Stimulated activated effector memory CD8-positive, alpha-beta T cell treated with anti-CD3 and anti-CD28 coated beads, Interleukin-12 subunit alpha, Interleukin-12 subunit beta, amount 100 ng/mL, for 72 hours (primary cell): Measurements from ENCODE around the gene PTCH2.

Experiments
- ATAC-seq: fragments of 150-1000 bp; cut with Tn5 transposase; 2 replicates; pipeline ENCODE4 v1.10.0; 2021
- DNase-seq, 2 donors: peaks; one replicate each; pipeline ENCODE4 v3.0.0; 2021 to 2022; ENCODE audit warnings: low spot score in 2 of 2
- H3K27ac Mint-ChIP-seq: one replicate; pipeline ENCODE4 v1.8.0; 2022; ENCODE audit warnings: mild to moderate bottlenecking, mixed read lengths
- H3K36me3 Mint-ChIP-seq: one replicate; pipeline ENCODE4 v1.8.0; 2022; ENCODE audit warnings: mild to moderate bottlenecking, mixed read lengths
- H3K4me1 Mint-ChIP-seq: one replicate; pipeline ENCODE4 v1.8.0; 2022; ENCODE audit warnings: mixed read lengths
- H3K4me3 Mint-ChIP-seq: one replicate; pipeline ENCODE4 v1.8.0; 2022; ENCODE audit warnings: mild to moderate bottlenecking, mixed read lengths
- H3K9me3 Mint-ChIP-seq: one replicate; pipeline ENCODE4 v1.8.0; 2022; ENCODE audit warnings: mixed read lengths

Gene PTCH2, protein sequence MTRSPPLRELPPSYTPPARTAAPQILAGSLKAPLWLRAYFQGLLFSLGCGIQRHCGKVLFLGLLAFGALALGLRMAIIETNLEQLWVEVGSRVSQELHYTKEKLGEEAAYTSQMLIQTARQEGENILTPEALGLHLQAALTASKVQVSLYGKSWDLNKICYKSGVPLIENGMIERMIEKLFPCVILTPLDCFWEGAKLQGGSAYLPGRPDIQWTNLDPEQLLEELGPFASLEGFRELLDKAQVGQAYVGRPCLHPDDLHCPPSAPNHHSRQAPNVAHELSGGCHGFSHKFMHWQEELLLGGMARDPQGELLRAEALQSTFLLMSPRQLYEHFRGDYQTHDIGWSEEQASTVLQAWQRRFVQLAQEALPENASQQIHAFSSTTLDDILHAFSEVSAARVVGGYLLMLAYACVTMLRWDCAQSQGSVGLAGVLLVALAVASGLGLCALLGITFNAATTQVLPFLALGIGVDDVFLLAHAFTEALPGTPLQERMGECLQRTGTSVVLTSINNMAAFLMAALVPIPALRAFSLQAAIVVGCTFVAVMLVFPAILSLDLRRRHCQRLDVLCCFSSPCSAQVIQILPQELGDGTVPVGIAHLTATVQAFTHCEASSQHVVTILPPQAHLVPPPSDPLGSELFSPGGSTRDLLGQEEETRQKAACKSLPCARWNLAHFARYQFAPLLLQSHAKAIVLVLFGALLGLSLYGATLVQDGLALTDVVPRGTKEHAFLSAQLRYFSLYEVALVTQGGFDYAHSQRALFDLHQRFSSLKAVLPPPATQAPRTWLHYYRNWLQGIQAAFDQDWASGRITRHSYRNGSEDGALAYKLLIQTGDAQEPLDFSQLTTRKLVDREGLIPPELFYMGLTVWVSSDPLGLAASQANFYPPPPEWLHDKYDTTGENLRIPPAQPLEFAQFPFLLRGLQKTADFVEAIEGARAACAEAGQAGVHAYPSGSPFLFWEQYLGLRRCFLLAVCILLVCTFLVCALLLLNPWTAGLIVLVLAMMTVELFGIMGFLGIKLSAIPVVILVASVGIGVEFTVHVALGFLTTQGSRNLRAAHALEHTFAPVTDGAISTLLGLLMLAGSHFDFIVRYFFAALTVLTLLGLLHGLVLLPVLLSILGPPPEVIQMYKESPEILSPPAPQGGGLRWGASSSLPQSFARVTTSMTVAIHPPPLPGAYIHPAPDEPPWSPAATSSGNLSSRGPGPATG

GRCh38 chr1:44842862-44843655 lies at the start of gene PTCH2:
TSS of gene PTCH2 (minus strand) at chr1:44843253. CDS start at chr1:44842932, 321 bp downstream.
- Mint-ChIP-seq H3K9me3 (no peaks in the 10 kb centered on the region), H3K4me3 (peak within 1 kb of the TSS; percentile 44), H3K36me3 (peaks cover 6% of the 10 kb centered on the region), H3K4me1 (no peaks in the 10 kb centered on the region), H3K27ac (no peak within 1 kb of the TSS)
- DNase-seq (no peak), ATAC-seq (peak; percentile 68)

- H3K9me3 Mint-ChIP-seq: peaks cover 4% of the 10 kb centered on the region
- no peak for DNase-seq
- H3K4me3 Mint-ChIP-seq: no peak overlapping the region
- peaks cover 35% of the 10 kb centered on the region for H3K36me3 Mint-ChIP-seq
- no peak for ATAC-seq
- no peaks in the 10 kb centered on the region for H3K4me1 Mint-ChIP-seq
- no peak overlapping the region for H3K27ac Mint-ChIP-seq
Observed at GRCh38 chr1:44890007-44890406, 47.0 kb upstream of the PTCH2 start.

GRCh38 chr1:44885406-44885805 lies 42.4 kb upstream of the PTCH2 start:
- DNase-seq (no peak), ATAC-seq (no peak)
- H3K36me3 Mint-ChIP-seq: peaks cover 34% of the 10 kb centered on the region
- no peak overlapping the region for H3K4me3 Mint-ChIP-seq
- H3K9me3 Mint-ChIP-seq: no peaks in the 10 kb centered on the region
- no peak overlapping the region for H3K27ac Mint-ChIP-seq
- no peaks in the 10 kb centered on the region for H3K4me1 Mint-ChIP-seq

DNA sequence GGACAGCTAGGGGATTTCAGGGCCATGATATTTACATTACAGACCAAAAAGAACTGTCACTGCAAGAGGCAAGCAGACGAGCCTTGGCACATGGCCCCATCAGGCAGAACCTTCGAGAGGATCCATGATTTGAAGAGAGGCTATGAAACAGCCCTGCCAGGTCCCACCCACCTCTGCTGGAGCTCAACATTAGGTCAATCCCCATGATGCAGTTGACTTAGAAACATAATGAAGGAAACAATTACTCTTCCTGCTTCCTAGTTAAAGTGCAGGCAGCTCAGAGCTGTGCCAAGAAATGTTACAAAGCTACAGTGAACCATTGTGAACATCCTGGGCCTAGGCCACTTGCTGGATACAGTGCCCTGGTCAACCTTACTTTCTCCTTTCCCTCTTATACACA lies 41.7 kb upstream of the PTCH2 start:
- Mint-ChIP-seq H3K9me3 (no peaks in the 10 kb centered on the region), H3K4me3 (no peak overlapping the region), H3K27ac (no peak overlapping the region), H3K4me1 (no peaks in the 10 kb centered on the region), H3K36me3 (peaks cover 34% of the 10 kb centered on the region)
- DNase-seq (no peak), ATAC-seq (no peak)

DNA sequence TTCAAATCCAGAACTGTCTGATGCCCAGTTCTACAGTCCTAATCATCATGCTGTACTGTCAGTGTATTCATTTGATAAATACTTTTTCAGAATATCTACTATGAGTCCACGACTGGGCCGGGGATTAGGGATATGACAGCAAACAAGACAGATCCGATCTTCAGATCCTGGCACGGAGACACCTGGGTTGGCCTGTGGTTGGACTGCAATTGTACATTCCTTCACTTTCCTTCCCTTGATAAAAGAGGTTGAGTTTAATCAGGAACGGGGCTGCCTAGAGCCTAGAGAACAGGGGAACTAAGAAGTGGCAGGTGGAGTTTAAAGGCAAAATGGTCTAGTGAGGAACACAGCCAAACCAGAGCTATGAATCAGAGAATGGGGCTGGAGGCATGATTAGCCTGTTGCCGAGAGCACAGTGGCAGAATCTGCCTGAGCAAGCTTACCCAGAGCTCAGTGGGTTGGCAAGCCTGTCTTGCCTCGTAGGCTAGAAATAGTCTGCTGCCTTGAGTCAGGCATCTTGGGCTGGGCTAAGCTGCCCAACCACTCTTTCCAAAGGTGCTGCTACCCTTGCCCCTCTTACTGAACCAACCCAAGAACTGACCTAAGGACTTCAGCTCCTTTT lies 38.1 kb upstream of the PTCH2 start:
- DNase-seq (no peak), ATAC-seq (no peak)
- peaks cover 31% of the 10 kb centered on the region for H3K36me3 Mint-ChIP-seq
- H3K27ac Mint-ChIP-seq: no peak overlapping the region
- no peaks in the 10 kb centered on the region for H3K4me1 Mint-ChIP-seq
- no peak overlapping the region for H3K4me3 Mint-ChIP-seq
- no peaks in the 10 kb centered on the region for H3K9me3 Mint-ChIP-seq

DNA sequence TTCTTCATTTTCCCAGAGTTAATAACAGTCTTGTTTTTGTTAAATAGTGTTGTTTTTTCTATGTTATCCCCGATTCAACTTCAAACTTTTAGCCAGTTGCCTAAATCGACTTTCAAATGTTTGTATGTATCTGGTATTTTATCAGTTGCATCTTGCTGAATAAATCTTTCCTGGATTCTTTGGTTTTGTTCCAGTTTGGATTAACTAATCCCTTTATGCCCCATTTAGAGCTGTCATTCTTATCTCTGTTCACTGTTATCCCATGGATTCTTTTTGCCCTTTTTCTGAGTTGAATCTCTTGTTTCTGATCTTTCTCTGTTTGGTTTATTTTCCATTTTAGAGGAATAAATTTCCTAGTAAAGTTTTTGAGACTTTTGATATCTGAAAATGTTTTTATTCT lies 31.1 kb upstream of the PTCH2 start:
- Mint-ChIP-seq H3K27ac (peak overlapping the region; percentile 6), H3K4me1 (no peaks in the 10 kb centered on the region), H3K36me3 (peaks cover 32% of the 10 kb centered on the region), H3K9me3 (no peaks in the 10 kb centered on the region), H3K4me3 (no peak overlapping the region)
- DNase-seq: no peak
- no peak for ATAC-seq

DNA sequence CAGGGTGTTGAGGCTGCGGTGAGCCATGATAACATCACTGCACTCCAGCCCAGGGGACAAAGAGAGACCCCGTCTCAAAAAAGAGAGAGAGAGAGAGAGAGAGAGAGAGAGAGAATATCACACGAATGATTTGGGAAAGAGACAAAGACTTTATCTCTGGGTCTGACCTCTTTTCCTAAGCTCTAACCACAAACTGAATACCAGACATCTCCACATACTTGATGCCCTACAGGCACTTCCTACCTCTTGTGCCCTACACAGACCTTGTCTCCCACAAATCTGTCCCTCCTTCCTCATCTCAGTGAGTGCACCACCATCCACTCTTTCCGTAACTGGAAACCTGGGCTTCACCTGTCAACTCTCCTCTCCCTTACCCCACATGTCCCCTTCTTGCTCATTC lies 27.0 kb upstream of the PTCH2 start:
- H3K36me3 Mint-ChIP-seq: peaks cover 35% of the 10 kb centered on the region
- no peaks in the 10 kb centered on the region for H3K9me3 Mint-ChIP-seq
- H3K4me3 Mint-ChIP-seq: no peak overlapping the region
- H3K27ac Mint-ChIP-seq: no peak overlapping the region
- ATAC-seq (no peak), DNase-seq (no peak)
- no peaks in the 10 kb centered on the region for H3K4me1 Mint-ChIP-seq

DNA sequence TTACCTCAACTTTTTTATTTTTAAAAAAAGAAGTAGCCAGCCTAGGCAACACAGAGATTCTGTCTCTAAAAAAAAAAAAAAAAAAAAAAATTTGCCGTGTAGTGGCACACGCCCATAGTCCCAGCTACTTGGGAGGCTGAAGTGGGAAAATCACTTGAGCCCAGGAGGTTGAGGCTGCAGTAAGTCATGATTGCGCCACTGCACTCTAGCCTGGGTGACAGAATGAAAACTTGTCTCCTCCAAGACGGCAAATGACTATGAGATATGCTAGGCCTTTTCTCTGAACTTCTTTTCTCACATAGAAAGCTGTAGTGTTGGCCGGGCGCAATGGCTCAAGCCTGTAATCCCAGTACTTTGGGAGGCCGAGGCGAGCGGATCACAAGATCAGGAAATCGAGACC lies 24.7 kb upstream of the PTCH2 start:
- no peaks in the 10 kb centered on the region for H3K4me1 Mint-ChIP-seq
- no peaks in the 10 kb centered on the region for H3K9me3 Mint-ChIP-seq
- no peak overlapping the region for H3K4me3 Mint-ChIP-seq
- no peak overlapping the region for H3K27ac Mint-ChIP-seq
- DNase-seq (no peak), ATAC-seq (no peak)
- H3K36me3 Mint-ChIP-seq: peaks cover 26% of the 10 kb centered on the region

- Mint-ChIP-seq H3K36me3 (peaks cover 19% of the 10 kb centered on the region), H3K4me1 (no peaks in the 10 kb centered on the region), H3K4me3 (no peak overlapping the region), H3K27ac (no peak overlapping the region), H3K9me3 (no peaks in the 10 kb centered on the region)
- ATAC-seq (peak; percentile 88), DNase-seq (no peak)
Observed at GRCh38 chr1:44862829-44863401, 19.9 kb upstream of the PTCH2 start.

- Mint-ChIP-seq H3K27ac (no peak overlapping the region), H3K4me3 (no peak overlapping the region), H3K4me1 (no peaks in the 10 kb centered on the region), H3K9me3 (no peaks in the 10 kb centered on the region), H3K36me3 (peaks cover 26% of the 10 kb centered on the region)
- DNase-seq: no peak
- no peak for ATAC-seq
Observed at GRCh38 chr1:44860891-44861425, 17.9 kb upstream of the PTCH2 start.

- DNase-seq: no peak
- no peaks in the 10 kb centered on the region for H3K4me1 Mint-ChIP-seq
- H3K9me3 Mint-ChIP-seq: no peaks in the 10 kb centered on the region
- H3K36me3 Mint-ChIP-seq: peaks cover 29% of the 10 kb centered on the region
- no peak overlapping the region for H3K4me3 Mint-ChIP-seq
- no peak overlapping the region for H3K27ac Mint-ChIP-seq
- ATAC-seq: no peak
Observed at GRCh38 chr1:44860331-44860730, 17.3 kb upstream of the PTCH2 start.

DNA sequence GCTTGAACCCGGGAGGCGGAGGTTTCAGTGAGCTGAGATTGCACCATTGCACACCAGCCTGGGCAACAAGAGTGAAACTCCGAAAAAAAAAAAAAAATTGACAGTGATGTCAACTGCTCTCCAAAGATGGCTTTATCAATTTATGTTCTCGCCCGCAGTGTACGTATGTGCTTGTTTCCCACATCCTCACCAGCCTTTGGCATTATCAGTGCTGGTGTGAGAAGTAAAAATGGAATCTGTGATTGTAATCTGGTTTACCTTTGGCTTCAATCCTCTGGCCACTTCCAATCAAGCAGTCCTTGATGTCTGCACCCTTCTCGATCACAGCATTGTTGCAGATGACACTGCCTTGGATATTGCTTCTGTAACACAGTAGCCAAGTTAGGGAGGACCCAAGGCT lies 14.4 kb upstream of the PTCH2 start:
- Mint-ChIP-seq H3K9me3 (no peaks in the 10 kb centered on the region), H3K27ac (no peak overlapping the region), H3K4me3 (no peak overlapping the region), H3K36me3 (peaks cover 42% of the 10 kb centered on the region), H3K4me1 (no peaks in the 10 kb centered on the region)
- no peak for DNase-seq
- ATAC-seq: no peak

GRCh38 chr1:44855742-44856141 lies 12.7 kb upstream of the PTCH2 start:
- no peak for ATAC-seq
- Mint-ChIP-seq H3K27ac (no peak overlapping the region), H3K4me3 (no peak overlapping the region), H3K9me3 (no peaks in the 10 kb centered on the region), H3K36me3 (peaks cover 42% of the 10 kb centered on the region), H3K4me1 (no peaks in the 10 kb centered on the region)
- DNase-seq: no peak

DNA sequence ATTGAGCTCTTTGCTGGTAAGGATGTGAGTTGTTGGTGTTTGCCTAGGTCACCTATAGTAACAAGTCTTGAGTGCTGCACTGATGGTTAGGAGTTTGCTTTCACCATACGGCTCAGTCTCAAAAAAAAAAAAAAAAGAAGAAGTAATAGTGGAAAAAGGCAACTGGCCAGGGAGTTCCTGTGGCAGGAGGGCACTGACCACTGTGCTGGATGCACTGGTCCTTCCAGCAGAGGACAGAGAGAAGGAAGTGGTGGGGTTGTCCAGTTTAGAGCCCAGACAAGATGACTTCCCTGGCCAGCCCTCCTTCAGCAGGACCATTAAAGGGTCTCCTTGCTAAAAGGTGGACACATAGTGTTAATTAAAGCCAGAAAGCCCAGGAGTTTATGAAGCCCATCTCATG lies 11.9 kb upstream of the PTCH2 start:
- Mint-ChIP-seq H3K27ac (no peak overlapping the region), H3K4me1 (no peaks in the 10 kb centered on the region), H3K9me3 (no peaks in the 10 kb centered on the region), H3K36me3 (peaks cover 42% of the 10 kb centered on the region), H3K4me3 (no peak overlapping the region)
- DNase-seq: no peak
- ATAC-seq: no peak
